H1 (cell line): Measurements from ENCODE around the gene MEGF9. TPM values are rescaled to one million over a fixed set of nuclear protein-coding genes. Genes with fewer than 3 reads are reported as not detected.

Experiments used
- CTCF ChIA-PET: fragments of 300-600 bp; sonication (Branson Sonifier 250); formaldehyde crosslinking; loops from one replicate; lab custom pipeline; 2021; ENCODE audit not compliant: partially characterized antibody; lab: Charles Lee
- POLR2A ChIA-PET: fragments of 300-600 bp; sonication (Branson Sonifier 250); formaldehyde crosslinking; loops from one replicate; lab custom pipeline; 2021; ENCODE audit warnings: inconsistent platforms; ENCODE audit not compliant: partially characterized antibody; lab: Charles Lee
- DNase-seq, 2 experiments: peaks; one replicate each; pipeline versions ENCODE4 v3.0.0 to v3.0.0-alpha.2; 2010 to 2022; ENCODE audit warnings: low spot score in 2 of 2, low read depth in 1 of 2, mixed read lengths in 1 of 2
- FAIRE-seq: peaks from 2 replicates; lab custom pipeline; 2011; peaks lifted over from hg19 to GRCh38; lab: Jason Lieb, UNC
- H2AFZ ChIP-seq: 2 replicates; pipeline ENCODE4 v1.8.1; 2012; ENCODE audit warnings: low read length, inconsistent platforms
- H2AK5ac ChIP-seq: 2 replicates; pipeline ENCODE4 v1.6.1; 2013; ENCODE audit warnings: low read depth, low read length
- H2BK120ac ChIP-seq: replicated peaks from 2 replicates; pipeline ENCODE3; 2013; ENCODE audit warnings: low read depth, low read length, inconsistent platforms
- H2BK12ac ChIP-seq: 2 replicates; pipeline ENCODE4 v1.6.1; 2013; ENCODE audit warnings: low read depth, low read length
- H2BK15ac ChIP-seq: 2 replicates; pipeline ENCODE4 v1.6.1; 2013; ENCODE audit warnings: low read length
- H2BK20ac ChIP-seq: 2 replicates; pipeline ENCODE4 v1.6.1; 2013; ENCODE audit warnings: low read length
- H2BK5ac ChIP-seq: 2 replicates; pipeline ENCODE4 v1.6.1; 2013; ENCODE audit warnings: low read depth, low read length
- H3K14ac ChIP-seq: 2 replicates; pipeline ENCODE4 v1.6.1; 2013; ENCODE audit warnings: inconsistent platforms; ENCODE audit not compliant: insufficient read length
- H3K18ac ChIP-seq: 2 replicates; pipeline ENCODE4 v1.6.1; 2013; ENCODE audit warnings: low read length; ENCODE audit errors: extremely low read depth
- H3K23ac ChIP-seq: 2 replicates; pipeline ENCODE4 v1.6.1; 2013; ENCODE audit warnings: inconsistent platforms; ENCODE audit not compliant: insufficient read length
- H3K23me2 ChIP-seq: 2 replicates; pipeline ENCODE4 v1.6.1; 2013; ENCODE audit warnings: low read depth, low read length
- H3K27ac ChIP-seq: 2 replicates; pipeline ENCODE4 v1.6.1; 2011; ENCODE audit warnings: low read depth, low read length, inconsistent platforms
- H3K27me3 ChIP-seq, 4 experiments: replicated peaks in 1 of 4; 1 replicate in 1 of 4; 2 replicates in 3 of 4; pipeline versions ENCODE4 v1.6.1 to v1.8.1; 2011 to 2013; ENCODE audit warnings: low read length in 3 of 4, mild to moderate bottlenecking in 3 of 4, inconsistent platforms in 2 of 4, mixed read lengths in 2 of 4, moderate library complexity in 1 of 4; ENCODE audit not compliant: control insufficient read depth in 3 of 4, insufficient read depth in 3 of 4; ENCODE audit errors: extremely low read depth in 1 of 4
- H3K36me3 ChIP-seq, 4 experiments: 2 replicates each; pipeline versions ENCODE4 v1.6.1 to v1.8.1; 2011 to 2013; ENCODE audit warnings: mild to moderate bottlenecking in 4 of 4, low read length in 3 of 4, moderate library complexity in 2 of 4, control low read depth in 1 of 4, inconsistent platforms in 1 of 4; ENCODE audit not compliant: insufficient read depth in 4 of 4, control insufficient read depth in 2 of 4
- H3K4ac ChIP-seq: replicated peaks from 2 replicates; pipeline ENCODE3; 2013; ENCODE audit warnings: low read length, low read depth, mixed read lengths, inconsistent platforms; ENCODE audit not compliant: insufficient read length
- H3K4me1 ChIP-seq, 4 experiments: replicated peaks in 1 of 4; 1 replicate in 1 of 4; 2 replicates in 3 of 4; pipeline versions ENCODE4 v1.6.1 to v1.8.1; 2011 to 2013; ENCODE audit warnings: low read length in 3 of 4, inconsistent platforms in 2 of 4, mixed read lengths in 1 of 4; ENCODE audit not compliant: insufficient read depth in 4 of 4, control insufficient read depth in 3 of 4
- H3K4me2 ChIP-seq, 2 experiments: 2 replicates each; pipeline versions ENCODE4 v1.6.1 to v1.8.1; 2011 to 2013; ENCODE audit warnings: low read depth in 2 of 2, low read length in 2 of 2, control low read depth in 1 of 2, inconsistent platforms in 1 of 2, mild to moderate bottlenecking in 1 of 2; ENCODE audit not compliant: insufficient read depth in 1 of 2
- H3K4me3 ChIP-seq, 4 experiments: fragments of 200-600, 300-600 bp in 1 of 4; sonication (generic), shearing (Covaris generic), sonication (Bioruptor Twin) in 1 of 4; 2 replicates each; pipeline versions ENCODE4 v1.5.1 to v1.8.1; 2011 to 2016; ENCODE audit warnings: low read length in 4 of 4, low read depth in 3 of 4, control low read depth in 2 of 4, inconsistent platforms in 2 of 4, mild to moderate bottlenecking in 2 of 4, mixed read lengths in 1 of 4, moderate library complexity in 1 of 4; ENCODE audit not compliant: insufficient read depth in 2 of 4; ENCODE audit errors: extremely low read depth in 1 of 4
- H3K56ac ChIP-seq: replicated peaks from 2 replicates; pipeline ENCODE3; 2013; ENCODE audit warnings: low read depth, mild to moderate bottlenecking, mixed read lengths, low read length, inconsistent platforms; ENCODE audit not compliant: insufficient read length
- H3K79me1 ChIP-seq: 2 replicates; pipeline ENCODE4 v1.6.1; 2013; ENCODE audit warnings: low read depth, low read length, control low read depth
- H3K79me2 ChIP-seq, 2 experiments: 2 replicates each; pipeline versions ENCODE4 v1.6.1 to v1.8.1; 2012 to 2013; ENCODE audit warnings: low read length in 2 of 2, mild to moderate bottlenecking in 2 of 2, inconsistent platforms in 1 of 2; ENCODE audit not compliant: insufficient read depth in 2 of 2, control insufficient read depth in 1 of 2
- H3K9ac ChIP-seq, 4 experiments: replicated peaks in 1 of 4; 1 replicate in 1 of 4; 2 replicates in 3 of 4; pipeline versions ENCODE4 v1.6.1 to v1.8.1; 2011 to 2013; ENCODE audit warnings: low read depth in 3 of 4, low read length in 3 of 4, control low read depth in 2 of 4, mild to moderate bottlenecking in 2 of 4, moderate library complexity in 2 of 4, inconsistent platforms in 1 of 4; ENCODE audit errors: extremely low read depth in 1 of 4
- H3K9me3 ChIP-seq, 2 experiments: 2 replicates each; pipeline versions ENCODE4 v1.6.1 to v1.8.1; 2012 to 2013; ENCODE audit warnings: mild to moderate bottlenecking in 2 of 2, moderate library complexity in 2 of 2, control low read depth in 1 of 2, inconsistent platforms in 1 of 2, low read depth in 1 of 2, low read length in 1 of 2, mixed read lengths in 1 of 2; ENCODE audit not compliant: insufficient read depth in 2 of 2
- H4K20me1 ChIP-seq, 2 experiments: replicated peaks in 1 of 2; 2 replicates each; pipeline versions ENCODE3 to v1.8.1; 2011 to 2013; ENCODE audit warnings: inconsistent platforms in 2 of 2, low read length in 2 of 2, mild to moderate bottlenecking in 1 of 2; ENCODE audit not compliant: insufficient read depth in 2 of 2, control insufficient read depth in 1 of 2
- H4K5ac ChIP-seq: 2 replicates; pipeline ENCODE4 v1.6.1; 2013; ENCODE audit warnings: low read length, low read depth, mixed read lengths, inconsistent platforms; ENCODE audit not compliant: insufficient read length
- H4K8ac ChIP-seq: 2 replicates; pipeline ENCODE4 v1.8.0; 2013; ENCODE audit warnings: mild to moderate bottlenecking, moderate library complexity, low read length, inconsistent platforms; ENCODE audit not compliant: insufficient read depth; ENCODE audit errors: extremely low read depth
- H4K91ac ChIP-seq: replicated peaks from 2 replicates; pipeline ENCODE3; 2013; ENCODE audit warnings: low read length, mixed read lengths, inconsistent platforms; ENCODE audit not compliant: insufficient read length
- BACH1 ChIP-seq: IDR thresholded peaks from 2 replicates; pipeline ENCODE4 v1.6.1; 2012; ENCODE audit warnings: low read length, improper control_type of control experiment
- E2F6 ChIP-seq: IDR thresholded peaks from 2 replicates; pipeline ENCODE4 v1.6.1; 2012; ENCODE audit warnings: inconsistent platforms
- JUND ChIP-seq: IDR thresholded peaks from 2 replicates; pipeline ENCODE4 v1.6.1; 2011; ENCODE audit warnings: mild to moderate bottlenecking, improper control_type of control experiment, low read length
- MAFK ChIP-seq: IDR thresholded peaks from 2 replicates; pipeline ENCODE4 v1.6.1; 2012; ENCODE audit warnings: low read depth, mild to moderate bottlenecking, improper control_type of control experiment, low read length
- RFX5 ChIP-seq: IDR thresholded peaks from 2 replicates; pipeline ENCODE4 v1.6.1; 2011; ENCODE audit warnings: low read depth, low read length, improper control_type of control experiment, borderline replicate concordance
- TAF1 ChIP-seq: IDR thresholded peaks from 2 replicates; pipeline ENCODE4 v1.6.1; 2011; ENCODE audit warnings: mild to moderate bottlenecking, low read depth, low read length
- TAF7 ChIP-seq: optimal IDR thresholded peaks from 2 replicates; pipeline ENCODE3; 2011; ENCODE audit warnings: low read depth, mild to moderate bottlenecking, inconsistent platforms, low read length, moderate library complexity, borderline replicate concordance
- TCF12 ChIP-seq: IDR thresholded peaks from 2 replicates; pipeline ENCODE4 v1.6.1; 2011; ENCODE audit warnings: low read depth, mild to moderate bottlenecking, low read length
- whole genome bisulfite sequencing, 2 experiments: shearing (Covaris generic) in 1 of 2; methylation state at CpG; one replicate each; pipeline versions ENCODE4 v1.1.6 to v1.1.7; 2013 to 2015; ENCODE audit warnings: low lambda C conversion rate in 2 of 2, mixed read lengths in 2 of 2, inconsistent platforms in 1 of 2, low coverage in 1 of 2, missing lambda C conversion rate in 1 of 2; ENCODE audit not compliant: insufficient replicate concordance in 2 of 2, insufficient coverage in 1 of 2, insufficient read length in 1 of 2; ENCODE audit errors: extremely low coverage in 1 of 2, missing lambda C conversion rate in 1 of 2; 5-methylcytosine and 5-hydroxymethylcytosine counted together
- polyA plus RNA-seq, 7 experiments: library from polyadenylated mRNA; depleted of rRNA in 3 of 7; stranded (reverse) in 5 of 7; unstranded in 2 of 7; fragments of >200 nt in 5 of 7; fragments of 200-250 nt in 2 of 7; gene quantifications; 1 replicate in 5 of 7; 2 replicates in 1 of 7; 4 replicates in 1 of 7; pipeline versions ENCODE4 v1.2.1 to v1.2.3, GENCODE V29; 2011 to 2013; ENCODE audit warnings: missing spikeins in 2 of 7, mixed read lengths in 2 of 7
- total RNA-seq: library from RNA; stranded (reverse); fragmentation: NEBNext Ultra II Directional; extraction: Animal tissue kit (Norgen Biotek cat#: 25700); gene quantifications from 2 replicates; pipeline ENCODE4 v1.2.1, GENCODE V29; 2021

Gene MEGF9
- total and polyA plus RNA-seq, 2 of the 8 experiments (the other 6 are each of a cell fraction or from before 2014, with no cell fraction given): 0.45 to 1.8 TPM

- Histone ChIP-seq H3K23ac (no peak overlapping the region), H2BK120ac (no peak overlapping the region), H2BK20ac (no peak overlapping the region), H2AK5ac (no peak overlapping the region), H3K4me2 (no peak overlapping the region), H2BK5ac (no peak overlapping the region), H2BK15ac (no peak overlapping the region), H4K5ac (no peak overlapping the region), H3K9ac (no peak overlapping the region), H3K27me3 (peaks cover 1 to 6% (median 6%) of the 10 kb centered on the region in 4 experiments; a peak in 6 of 7 replicates), H3K4me1 (peaks cover 0 to 9% (median 8%) of the 10 kb centered on the region in 4 experiments; a peak in 4 of 7 replicates), H4K91ac (no peak overlapping the region), H3K9me3 (no peaks in the 10 kb centered on the region), H3K79me1 (no peaks in the 10 kb centered on the region), H3K56ac (no peak overlapping the region), H3K36me3 (no peaks in the 10 kb centered on the region), H3K18ac (no peak overlapping the region), H3K4ac (no peak overlapping the region), H3K4me3 (no peak overlapping the region), H3K14ac (no peak overlapping the region), H3K79me2 (no peaks in the 10 kb centered on the region), H2BK12ac (no peak overlapping the region), H3K27ac (no peak overlapping the region), H2AFZ (no peak overlapping the region), H3K23me2 (peaks cover 13% of the 10 kb centered on the region; the same call in 1 of the 2 replicates), H4K20me1 (no peaks in the 10 kb centered on the region), H4K8ac (no peak overlapping the region)
- WGBS, 2 experiments: 75% methylated on average over 2 of the region's 3 CpGs; no CpG with 5 or more reads in 1 of the 2 experiments
- CTCF ChIA-PET: interaction anchor here (0.5 to 2.0 kb wide), 6 partner anchors 9 to 97 kb away, joined by 3 to 16 read pairs (median 4); no protein-coding TSS in a partner anchor
- no peak for FAIRE-seq
- POLR2A ChIA-PET: interaction anchor here (0.6 kb wide), 1 partner anchor 112 kb away, joined by 5 read pairs; no protein-coding TSS in a partner anchor
- DNase-seq: no peak
- TF ChIP-seq MAFK (no peak), RFX5 (no peak), BACH1 (no peak), E2F6 (no peak), JUND (no peak), TAF7 (no peak), TAF1 (no peak), TCF12 (no peak)
Measured at GRCh38 chr9:120718316-120718715, 4.0 kb upstream of the MEGF9 start.
